ENCODE measurements around the gene FBH1.
"Not testable (repeated sequence)": the region's sequence is repeated elsewhere in the genome, so short reads cannot be mapped to it uniquely, and the experiment has no call there.

FBH1 gene

DNA sequence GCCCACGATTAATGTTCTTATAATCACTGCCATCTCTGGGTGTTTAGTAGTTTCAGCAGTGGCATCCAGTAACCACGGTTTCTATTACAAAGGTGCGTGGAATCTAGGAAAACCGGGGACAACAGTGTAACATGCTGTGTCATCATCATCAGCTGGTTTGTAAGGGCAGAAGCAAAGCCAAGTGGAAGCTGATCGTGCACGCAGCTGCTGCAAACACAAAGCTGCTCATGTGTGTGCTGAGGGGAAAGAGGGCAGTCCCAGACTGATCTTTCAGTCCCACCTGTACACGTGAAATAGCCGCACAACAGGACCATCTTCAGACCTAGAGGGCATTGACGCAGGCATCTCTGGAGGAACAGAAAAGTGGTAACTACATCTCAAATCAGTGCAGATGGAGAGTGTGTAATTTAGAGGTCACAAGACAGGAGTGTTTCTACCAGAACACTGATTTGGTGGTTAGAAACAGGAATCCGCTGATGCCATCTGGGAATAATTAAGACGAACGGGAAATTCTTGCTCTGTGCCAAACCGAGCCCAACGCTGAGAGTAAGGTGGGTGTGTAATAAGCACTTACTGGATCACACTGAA lies 13.8 kb upstream of the FBH1 start:
- DNase-seq: no peak

DNA sequence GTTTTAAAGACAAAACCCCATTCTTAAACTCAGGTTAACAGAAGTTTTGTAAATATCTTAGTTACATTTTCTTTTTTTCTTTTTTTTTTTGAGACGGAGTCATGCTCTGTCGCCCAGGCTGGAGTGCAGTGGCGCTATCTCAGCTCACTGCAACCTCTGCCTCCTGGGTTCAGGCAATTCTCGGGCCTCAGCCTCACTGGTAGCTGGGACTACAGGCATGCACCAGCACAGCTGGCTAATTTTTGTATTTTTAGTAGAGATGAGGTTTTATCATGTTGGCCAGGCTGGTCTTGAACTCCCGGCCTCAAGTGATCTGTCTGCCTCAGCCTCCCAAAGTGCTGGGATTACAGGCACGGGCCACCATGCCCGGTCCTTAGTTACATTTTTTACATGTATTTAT lies 13.0 kb upstream of the FBH1 start:
- DNase-seq: not testable (repeated sequence)

DNA sequence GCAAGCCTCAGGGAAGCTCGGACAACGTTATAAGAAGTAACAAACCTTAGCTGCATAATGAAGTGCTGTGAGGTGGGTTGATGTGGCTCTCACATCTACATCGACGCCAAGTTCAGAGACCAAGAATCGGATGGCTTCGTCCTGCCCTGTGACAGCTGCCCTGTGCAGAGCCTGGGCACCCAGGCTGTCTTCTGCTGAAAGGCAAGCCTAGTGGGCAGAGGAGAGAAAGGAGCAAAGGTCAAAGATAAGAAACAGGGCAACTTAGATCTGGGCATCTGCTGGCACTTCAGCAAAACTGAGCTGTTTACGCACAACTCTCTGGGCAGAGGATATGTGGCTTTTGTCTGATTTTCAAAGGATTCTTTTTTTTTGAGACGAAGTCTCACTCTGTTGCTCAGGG lies 7.1 kb upstream of the FBH1 start:
- no peak for DNase-seq

DNA sequence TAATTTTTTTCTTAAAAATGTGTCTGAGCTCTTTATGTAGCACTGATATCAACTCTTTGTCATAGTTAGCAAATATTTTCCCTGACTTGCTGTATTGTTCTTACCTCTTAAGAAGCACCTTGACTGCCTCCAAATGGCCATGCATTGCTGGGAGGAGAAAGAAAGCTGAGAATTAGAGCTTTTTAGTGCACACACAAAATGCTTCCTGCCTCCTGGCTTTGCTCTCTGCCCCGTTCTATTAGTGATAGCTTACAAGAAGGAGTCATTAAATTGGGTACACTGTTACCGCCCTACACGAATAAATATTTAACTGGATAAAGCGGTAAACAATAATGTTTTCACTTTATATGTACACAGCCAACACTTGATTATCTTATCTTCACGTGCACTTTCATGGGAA lies 4.4 kb upstream of the FBH1 start:
- DNase-seq: no peak

DNA sequence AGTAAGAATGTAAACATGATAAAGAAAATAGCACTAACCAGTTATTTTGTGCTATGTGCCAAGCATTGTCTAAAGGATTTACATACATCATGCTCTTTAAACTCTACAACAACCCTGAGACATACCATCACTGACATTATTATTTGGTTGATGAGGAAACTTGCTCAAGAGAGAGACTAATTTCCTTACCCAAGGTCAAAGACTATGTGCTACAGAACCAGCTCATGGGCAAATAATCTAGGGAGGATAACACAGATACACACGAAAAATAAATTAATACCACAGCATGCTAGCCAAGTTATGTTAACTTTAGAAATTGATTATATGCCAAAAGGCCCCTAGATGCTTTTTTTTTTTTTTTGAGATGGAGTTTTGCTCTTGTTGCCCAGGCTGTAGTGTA lies 3.0 kb upstream of the FBH1 start:
- no peak for DNase-seq

DNA sequence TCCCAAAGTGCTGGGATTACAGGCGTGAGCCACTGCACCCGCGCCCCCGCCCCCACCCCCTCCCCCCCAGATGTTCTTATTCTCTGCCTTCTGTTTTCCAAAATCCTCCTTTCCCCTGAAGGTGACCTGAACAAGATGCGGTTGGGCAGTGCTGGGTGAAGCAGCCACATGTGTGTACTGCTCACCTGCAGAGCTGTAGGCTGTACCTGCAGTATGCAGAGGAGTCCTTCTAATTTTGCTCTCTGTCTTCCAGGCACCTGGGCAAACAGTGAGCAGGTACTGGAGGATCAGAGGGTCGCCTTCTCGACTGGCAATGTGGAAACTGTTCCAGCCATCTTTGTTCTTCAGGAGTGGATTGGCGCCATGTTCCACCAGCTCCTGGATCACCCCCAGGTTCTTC lies 2.4 kb upstream of the FBH1 start:
- no peak for DNase-seq

DNA sequence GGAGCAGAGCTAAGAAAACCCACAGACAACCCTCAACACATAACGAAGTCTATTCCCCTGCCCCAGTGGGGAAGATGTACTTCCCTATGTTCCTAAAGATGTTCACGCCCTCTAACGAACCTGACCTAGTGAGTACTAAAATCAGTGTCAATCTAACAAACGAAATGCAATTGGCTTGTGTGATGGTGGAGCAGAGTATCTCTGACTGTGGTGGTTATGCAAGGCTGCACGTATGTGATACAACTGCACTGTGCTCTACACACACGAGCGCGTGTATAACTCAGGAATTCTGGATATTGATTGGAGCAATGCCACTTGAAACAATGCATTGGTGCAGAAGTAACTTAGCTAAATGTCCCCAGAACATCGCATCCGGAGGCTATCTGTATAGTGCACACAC lies 1.7 kb upstream of the FBH1 start:
- peak; percentile 58 for DNase-seq

DNA sequence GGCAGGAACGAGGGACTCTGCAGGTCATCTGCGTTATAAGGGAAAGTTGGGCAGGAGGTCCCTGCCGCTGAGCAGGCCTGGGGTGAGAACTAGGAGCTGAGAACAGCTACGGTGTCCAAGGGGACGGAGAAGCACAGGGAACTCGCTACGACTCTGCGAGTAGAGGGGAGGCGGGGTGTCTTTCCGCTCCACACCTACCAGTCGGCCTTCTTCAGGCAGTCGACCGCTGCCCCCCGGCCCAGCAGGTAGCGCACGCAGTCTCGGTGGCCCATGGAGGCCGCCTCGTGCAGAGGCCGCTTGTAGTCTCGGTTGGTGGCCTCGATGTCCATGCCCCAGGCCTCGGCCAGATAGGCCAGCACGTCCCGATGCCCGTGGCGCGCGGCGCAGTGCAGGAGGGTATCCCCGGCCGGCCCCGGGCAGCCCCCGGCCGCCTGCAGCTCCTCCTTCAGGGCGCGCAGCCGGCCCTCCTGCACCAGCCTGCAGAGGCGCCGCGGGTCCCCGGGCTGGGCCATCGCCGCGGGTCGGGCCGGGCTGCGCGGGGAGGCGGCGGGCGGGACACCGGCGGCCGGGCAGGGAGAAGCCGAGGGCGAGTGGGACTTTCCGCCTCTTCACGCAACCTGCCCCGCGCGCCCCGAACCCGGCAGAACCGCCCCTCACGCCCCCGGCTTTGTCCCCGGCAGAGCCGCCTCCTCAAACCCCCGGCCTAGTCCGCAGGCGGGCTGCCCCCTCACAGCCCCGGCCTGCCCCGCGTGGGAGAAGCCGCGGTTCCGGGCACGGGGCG lies 1.0 kb upstream of the FBH1 start:
- peak; percentile 8 for DNase-seq

DNA sequence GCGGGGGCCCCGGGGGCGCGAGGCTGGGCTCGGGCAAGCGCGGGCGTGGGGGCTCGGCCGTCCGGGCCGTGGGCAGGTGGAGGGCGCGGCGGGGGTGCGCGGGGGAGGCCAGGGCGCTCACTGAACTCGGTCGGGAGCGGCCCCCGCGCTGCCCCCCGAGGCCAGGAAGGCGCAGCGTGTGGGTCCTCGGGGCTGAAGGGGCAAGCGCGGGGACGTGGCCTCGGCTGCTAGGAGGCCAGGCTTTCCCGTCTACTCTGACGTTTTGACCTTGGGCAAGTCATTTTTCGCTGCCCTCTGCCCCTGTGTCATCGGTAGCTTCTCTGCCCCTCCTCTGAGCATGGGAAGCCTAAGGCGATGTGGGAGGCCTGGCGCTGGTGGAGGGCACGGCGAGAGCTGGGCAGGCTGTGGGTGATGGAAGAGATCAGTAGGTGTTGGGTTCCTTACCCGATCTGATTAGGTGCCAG lies 441 bp downstream of the FBH1 start:
- DNase-seq: no peak

DNA sequence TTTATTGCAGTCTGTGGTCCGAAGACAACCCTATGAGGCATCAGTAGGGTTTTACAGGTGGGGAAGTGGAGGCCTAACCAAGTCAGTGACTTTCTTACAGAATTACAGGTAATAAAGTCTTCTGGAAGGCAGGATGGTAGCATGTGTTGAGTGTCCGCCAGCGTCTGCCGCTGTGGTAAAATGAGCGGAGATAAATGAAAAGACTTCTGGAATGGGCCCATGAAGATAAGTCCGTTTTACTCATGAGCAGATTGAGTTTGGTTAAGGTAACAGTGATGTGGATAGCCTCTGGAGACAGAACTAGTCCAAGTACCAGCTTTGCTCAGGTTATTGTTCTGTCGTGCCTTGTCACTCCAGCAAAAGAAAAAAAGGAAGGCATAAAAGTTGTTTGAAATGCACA lies 966 bp downstream of the FBH1 start:
- no peak for DNase-seq

DNA sequence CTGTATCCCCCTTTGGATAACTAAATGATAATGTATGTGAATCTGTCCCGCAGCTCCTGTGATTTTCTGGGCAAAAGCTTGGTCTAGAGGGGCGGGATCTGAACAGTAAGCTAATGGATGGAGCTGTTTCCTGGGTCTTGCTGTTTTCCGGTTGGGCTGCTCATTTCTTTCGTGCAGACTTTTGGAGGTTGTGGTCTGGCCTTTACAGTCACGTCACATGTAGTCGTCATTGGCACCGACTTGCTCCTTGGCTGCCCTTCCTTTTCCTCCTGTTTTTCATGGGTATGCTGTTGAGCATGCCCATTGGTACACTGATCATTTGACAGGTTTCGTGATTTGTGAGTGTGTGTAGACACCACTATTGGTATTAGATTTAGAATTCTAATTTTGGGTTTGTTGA lies 2.0 kb downstream of the FBH1 start:
- DNase-seq: no peak

DNA sequence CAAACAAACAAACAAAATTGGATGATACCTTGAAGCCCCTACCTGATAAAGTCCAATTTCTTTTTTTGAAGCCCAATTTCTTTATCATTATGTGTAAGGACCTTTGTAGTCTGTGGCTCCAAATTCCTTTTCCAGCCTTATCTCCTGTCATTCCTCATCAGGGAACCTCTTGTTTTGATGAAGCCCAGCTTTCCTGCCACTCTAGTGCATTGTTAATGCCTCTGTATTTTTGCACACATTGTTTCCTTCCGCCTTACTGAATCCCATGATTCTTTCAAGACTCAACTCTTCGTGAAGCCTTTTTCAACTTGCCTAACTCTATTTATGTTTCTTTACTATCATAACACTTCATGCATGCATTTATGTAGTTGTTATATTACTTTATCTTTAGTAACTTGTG lies 3.3 kb downstream of the FBH1 start:
- no peak for DNase-seq

DNA sequence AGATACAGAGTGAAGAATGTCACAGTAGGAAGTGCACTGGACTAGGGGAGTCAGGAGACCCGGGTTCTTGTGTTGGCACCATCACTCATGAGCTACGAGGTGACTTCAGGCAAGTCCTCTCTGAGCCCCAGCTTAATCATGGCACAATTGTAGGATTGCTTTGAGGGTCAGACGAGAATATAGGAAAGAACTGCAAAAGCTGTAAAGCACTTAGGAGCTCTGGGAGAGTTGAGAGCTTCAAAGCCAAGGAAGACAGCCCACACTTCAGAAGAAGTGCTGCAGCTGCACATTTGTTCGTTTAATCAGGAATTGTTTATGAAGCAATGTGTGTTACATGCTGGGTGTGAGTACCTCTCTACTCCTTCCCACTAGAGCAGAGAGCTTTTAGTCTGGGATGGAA lies 4.4 kb downstream of the FBH1 start:
- DNase-seq: no peak

DNA sequence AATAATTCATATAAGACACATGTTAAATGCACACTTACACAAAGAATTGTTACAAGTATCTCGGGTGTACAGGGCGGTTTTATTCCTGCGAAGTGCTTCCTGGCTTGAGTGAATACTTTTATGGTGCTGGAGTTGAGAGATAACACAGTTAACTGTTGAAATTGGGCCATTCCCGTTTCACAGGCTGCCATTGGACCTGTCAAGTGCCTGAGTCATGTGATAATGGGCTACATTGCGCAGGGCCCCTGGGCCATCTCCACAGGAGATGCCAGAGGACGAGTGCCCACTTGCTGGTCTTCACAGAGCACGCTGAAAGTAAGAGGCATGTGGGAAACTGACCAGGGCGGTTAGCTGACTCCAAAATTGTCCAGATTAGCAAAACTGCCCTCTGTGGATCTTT lies 4.8 kb downstream of the FBH1 start:
- DNase-seq: no peak

DNA sequence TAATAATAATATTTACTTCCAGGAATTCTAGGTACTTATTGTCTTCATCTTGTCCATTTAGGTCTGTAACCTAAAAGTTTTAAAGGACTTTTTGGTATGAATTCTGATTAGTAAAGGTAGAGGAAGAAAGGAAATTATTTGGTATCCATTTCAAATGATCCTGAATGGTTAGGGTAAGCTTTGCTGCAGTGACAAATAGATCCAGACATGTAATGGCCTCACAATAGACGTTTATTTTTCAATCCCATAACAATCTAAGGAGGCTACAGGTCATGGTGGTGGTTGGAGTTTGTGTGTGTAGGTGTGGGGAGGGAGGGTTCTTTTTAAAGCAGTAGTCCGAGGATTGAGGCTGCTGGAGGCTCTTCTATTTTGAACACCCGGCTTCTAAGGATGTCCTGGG lies 5.3 kb downstream of the FBH1 start:
- DNase-seq: no peak

DNA sequence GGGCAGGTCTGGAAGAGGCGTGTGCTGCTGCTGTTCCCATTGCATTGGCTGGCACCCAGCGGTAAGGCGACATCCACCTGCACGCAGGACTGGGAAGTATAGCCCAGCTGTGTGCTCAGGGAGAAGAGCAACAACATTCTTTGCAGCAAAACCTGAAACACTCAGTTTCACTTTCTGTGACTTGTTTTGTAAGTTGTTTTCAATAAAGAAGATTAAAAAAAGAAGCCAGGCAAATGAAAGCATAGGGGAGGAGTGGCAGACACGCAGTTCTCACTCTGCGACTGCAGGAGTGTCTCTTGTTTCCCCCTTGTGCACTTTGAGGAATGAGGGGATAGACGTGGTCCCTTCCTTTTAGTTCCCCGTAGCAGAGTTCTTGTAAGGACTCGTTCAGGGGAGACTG lies 5.8 kb downstream of the FBH1 start:
- no peak for DNase-seq

DNA sequence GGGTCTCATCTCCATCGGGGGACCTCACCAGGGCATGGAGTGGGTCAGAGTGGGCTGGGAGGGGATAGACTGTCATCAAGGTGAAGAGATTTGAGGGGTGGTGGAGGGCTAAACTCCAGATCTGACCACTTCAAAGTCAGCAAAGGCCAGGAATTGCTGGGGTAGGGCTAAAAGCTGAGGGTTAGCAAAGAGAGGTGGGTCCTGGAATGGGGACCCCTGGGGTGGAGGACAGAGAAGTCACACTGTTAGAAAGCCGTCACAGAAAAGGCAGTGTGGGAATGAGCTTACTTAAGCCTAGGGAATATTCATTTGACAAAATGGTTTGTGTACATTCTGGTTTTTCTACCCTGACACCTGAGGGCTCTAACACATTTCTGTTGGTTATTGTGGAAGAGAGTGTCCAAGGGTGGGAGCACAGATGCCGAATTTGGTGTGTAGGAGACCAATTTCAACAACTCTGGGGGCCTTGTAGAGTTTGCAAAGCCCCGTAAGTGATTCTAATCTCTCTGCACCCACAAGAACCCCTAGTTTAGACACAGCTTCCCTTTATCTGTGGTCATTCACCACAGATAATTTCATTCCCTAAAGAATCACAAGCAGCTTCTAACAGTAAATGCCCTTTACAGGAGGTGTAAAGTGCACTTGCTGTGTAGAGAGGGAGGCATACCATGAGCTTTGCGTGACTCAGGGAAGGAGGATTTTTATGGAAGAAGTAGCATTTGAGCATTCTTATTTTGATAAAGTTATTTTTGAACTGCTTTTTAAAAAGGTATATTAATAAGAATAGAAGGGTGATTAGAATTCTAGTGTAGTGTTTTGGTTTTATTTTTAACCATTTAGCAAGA lies 6.4 kb downstream of the FBH1 start:
- no peak for DNase-seq

DNA sequence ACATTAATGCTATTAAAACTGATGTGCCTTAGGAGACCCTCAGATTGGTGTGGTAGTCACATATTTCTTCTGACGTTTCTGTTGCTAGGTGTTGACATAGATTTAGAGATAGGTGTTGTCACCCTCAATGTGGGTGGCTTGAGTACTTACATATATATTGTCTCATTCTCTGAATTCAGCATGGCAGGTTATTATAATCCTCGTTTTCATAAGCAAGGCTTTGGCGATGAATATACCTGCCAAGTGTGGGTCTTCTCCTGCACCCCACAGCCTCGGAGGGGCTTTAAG lies 7.0 kb downstream of the FBH1 start:
- DNase-seq: no peak

DNA sequence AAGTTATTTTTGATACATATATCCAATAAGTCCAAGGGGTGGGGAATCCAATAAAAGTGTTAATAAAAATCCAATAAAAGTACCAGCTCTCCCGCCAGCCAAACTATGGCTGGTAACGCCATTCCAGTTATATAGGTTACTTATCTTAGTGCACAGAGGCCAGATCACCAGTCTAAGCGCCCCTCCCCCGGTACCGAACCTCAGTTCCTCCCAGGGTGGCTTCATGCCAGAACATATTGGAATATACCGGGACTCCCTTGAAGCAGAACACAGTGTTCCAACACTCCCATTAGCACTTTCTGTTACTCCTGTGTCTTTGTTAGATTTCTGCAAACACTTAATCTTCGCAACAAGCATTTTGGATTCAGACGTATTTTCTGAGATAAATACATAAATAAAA lies 7.5 kb downstream of the FBH1 start:
- no peak for DNase-seq

DNA sequence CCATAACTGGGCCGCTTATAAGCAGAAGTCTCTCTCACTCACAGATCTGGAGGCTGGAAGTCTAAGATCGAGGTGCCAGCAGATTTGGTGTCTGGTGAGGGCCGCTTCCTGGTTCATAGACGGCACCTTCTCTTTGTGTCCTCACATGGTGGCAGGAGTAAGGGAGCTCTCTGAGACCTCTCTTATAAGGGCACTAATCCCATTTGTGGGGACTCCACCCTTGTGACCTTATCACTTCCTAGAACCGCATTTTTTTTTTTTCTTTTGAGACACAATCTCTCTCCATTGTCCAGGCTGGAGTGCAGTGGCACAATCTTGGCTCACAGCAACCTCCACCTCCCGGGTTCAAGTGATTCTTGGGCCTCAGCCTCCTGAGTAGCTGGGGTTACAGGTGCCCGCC lies 8.1 kb downstream of the FBH1 start:
- no peak for DNase-seq

DNA sequence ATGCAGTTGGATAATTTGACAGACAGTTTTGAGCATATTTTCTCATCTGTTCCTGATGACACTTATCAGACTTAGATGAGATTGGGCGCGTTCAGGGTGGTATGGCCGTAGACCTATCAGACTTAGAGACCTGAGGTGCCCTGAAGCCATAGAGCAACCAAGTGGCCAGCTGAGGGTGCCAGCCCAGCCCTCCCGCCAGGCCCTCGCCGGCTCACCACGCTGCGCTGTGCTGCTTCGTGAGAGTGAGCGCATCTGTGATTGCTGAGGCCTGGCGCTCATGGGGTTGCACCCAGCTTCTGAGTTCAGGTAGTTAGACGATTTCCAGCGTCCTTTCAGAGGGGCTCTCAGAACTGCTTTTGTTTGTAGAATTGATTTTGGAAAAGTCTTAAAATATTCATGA lies 10.2 kb downstream of the FBH1 start:
- DNase-seq: no peak

DNA sequence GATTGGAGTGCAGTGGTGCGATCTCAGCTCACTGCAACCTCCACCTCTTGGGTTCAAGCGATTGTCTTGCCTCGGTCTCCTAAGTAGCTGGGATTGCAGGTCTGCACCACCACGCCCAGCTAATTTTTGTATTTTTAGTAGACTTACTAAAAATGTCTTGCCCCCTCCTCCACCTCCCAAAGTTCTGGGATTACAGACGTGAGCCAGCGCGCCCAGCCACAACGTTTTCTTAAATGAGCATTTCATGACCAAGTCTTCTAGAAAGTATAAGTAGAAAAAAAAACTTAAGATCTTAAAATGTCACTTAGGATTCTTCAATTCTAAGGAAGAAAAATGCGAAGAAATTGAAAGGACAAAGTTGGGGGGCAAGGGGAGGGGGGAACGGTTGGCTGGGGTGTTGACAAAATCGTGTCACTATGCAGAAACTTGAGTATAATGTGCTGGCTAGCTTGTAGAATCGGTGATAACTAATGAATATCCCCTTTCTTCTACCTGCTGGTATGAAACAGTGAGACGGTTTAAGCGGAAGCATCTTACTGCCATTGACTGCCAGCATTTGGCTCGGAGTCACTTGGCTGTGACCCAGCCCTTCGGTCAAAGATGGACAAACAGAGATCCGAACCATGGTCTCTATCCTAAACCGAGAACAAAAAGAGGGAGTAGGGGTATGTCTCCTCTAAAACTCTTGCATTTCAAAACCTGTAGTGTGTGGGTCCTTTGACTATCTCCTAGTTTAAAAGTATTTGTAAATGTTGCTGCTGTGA lies 12.7 kb downstream of the FBH1 start:
- no peak for DNase-seq

DNA sequence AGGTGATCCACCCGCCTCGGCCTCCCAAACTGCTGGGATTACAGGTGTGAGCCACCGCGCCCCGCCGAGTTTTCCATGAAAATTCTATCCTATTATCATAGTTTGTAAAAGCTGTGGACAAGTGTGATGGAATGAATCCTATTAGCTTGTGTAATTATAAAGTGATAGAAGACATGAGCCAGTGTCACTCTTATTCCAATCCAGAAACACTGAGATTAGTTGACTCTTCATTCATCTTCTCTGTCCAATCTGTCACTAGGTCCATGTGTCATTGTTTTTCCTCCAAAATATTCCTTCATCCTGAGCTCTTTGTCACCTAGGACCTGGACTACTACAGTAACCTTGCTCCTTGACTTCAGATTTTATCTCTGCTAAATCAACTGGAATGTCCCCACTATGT lies 13.5 kb downstream of the FBH1 start:
- no peak for DNase-seq

DNA sequence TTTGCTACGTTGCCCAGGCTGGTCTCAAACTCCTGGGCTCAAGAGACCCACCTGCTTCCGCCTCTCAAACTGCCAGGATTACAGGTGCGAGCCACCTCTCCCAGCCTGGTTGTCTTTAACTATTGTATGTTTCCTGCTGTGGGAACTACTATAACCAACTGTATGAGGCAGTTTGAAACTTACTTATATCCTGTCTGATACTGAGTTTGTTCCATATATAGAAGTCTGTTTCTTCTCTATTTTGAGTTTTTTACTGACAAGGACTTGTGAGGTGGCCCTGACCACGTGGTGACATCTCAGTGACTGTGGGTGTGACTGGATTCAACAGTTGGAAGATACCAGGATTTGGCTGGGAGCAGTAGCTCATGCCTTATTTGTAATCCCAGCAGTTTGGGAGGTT lies 14.2 kb downstream of the FBH1 start:
- no peak for DNase-seq

All from MV-4-11 (cell line).